Measurements from ENCODE around the gene CA5A. TPM values are rescaled to one million over a fixed set of nuclear protein-coding genes. Genes with fewer than 3 reads are reported as not detected.
A peak's percentile ranks its signal among the peaks of the same experiment; 100 is the strongest.

Gene CA5A
- total RNA-seq, 4 donors from 2014 or later, result not detected

GRCh38 chr16:87921236-87921773 is 15.0 kb downstream of the CA5A start:
- TF ChIP-seq POLR2A (IDR thresholded peaks at IDR 0.05) (no peak), CTCF (IDR thresholded peaks at IDR 0.05) (no peak)
- no peaks in the 10 kb centered on the region for H3K4me1 ChIP-seq
- H3K27ac ChIP-seq, result no peak overlapping the region
- H3K36me3 ChIP-seq, result no peaks in the 10 kb centered on the region
- no peak for DNase-seq
- H3K9me3 ChIP-seq, result no peaks in the 10 kb centered on the region
- no peaks in the 10 kb centered on the region for H3K27me3 ChIP-seq
- H3K4me3 ChIP-seq, result no peak overlapping the region
- intact Hi-C loops (cut with DNase I; ENCODE audit: low total_unique reads), result no loop called here

GRCh38 chr16:87919681-87919994 is 16.7 kb downstream of the CA5A start:
- H3K4me1 ChIP-seq, result no peaks in the 10 kb centered on the region
- no peak overlapping the region for H3K4me3 ChIP-seq
- TF ChIP-seq CTCF (IDR thresholded peaks at IDR 0.05), result no peak
- TF ChIP-seq POLR2A (IDR thresholded peaks at IDR 0.05), result no peak
- no peaks in the 10 kb centered on the region for H3K27me3 ChIP-seq
- intact Hi-C loops (cut with DNase I; ENCODE audit: low total_unique reads), result no loop called here
- no peaks in the 10 kb centered on the region for H3K9me3 ChIP-seq
- H3K27ac ChIP-seq, result no peak overlapping the region
- H3K36me3 ChIP-seq, result no peaks in the 10 kb centered on the region
- no peak for DNase-seq

- Histone ChIP-seq H3K9me3 (no peaks in the 10 kb centered on the region), H3K27ac (no peak overlapping the region), H3K4me1 (no peaks in the 10 kb centered on the region), H3K4me3 (no peak overlapping the region), H3K36me3 (no peaks in the 10 kb centered on the region), H3K27me3 (no peaks in the 10 kb centered on the region)
- no peak for TF ChIP-seq POLR2A (IDR thresholded peaks at IDR 0.05)
- TF ChIP-seq CTCF (IDR thresholded peaks at IDR 0.05), result no peak
- intact Hi-C loops (cut with DNase I; ENCODE audit: low total_unique reads), result no loop called here
- peak; percentile 15 to 34 for DNase-seq
These were observed 17.3 kb downstream of the CA5A start for GRCh38 chr16:87918866-87919680.

- peak; percentile 23 to 35 for DNase-seq
- Histone ChIP-seq H3K36me3 (no peaks in the 10 kb centered on the region), H3K9me3 (no peaks in the 10 kb centered on the region), H3K4me3 (no peak overlapping the region), H3K27me3 (no peaks in the 10 kb centered on the region), H3K4me1 (no peaks in the 10 kb centered on the region), H3K27ac (no peak overlapping the region)
- no peak for TF ChIP-seq CTCF (IDR thresholded peaks at IDR 0.05)
- TF ChIP-seq POLR2A (IDR thresholded peaks at IDR 0.05), result no peak
- intact Hi-C loops (cut with DNase I; ENCODE audit: low total_unique reads), result no loop called here
These were observed 18.0 kb downstream of the CA5A start for GRCh38 chr16:87918338-87918737.

GRCh38 chr16:87917503-87917902 is 18.8 kb downstream of the CA5A start:
- Histone ChIP-seq H3K36me3 (no peaks in the 10 kb centered on the region), H3K27me3 (no peaks in the 10 kb centered on the region), H3K27ac (no peak overlapping the region), H3K4me1 (no peaks in the 10 kb centered on the region), H3K9me3 (no peaks in the 10 kb centered on the region), H3K4me3 (no peak overlapping the region)
- intact Hi-C loops (cut with DNase I; ENCODE audit: low total_unique reads), result no loop called here
- no peak for DNase-seq
- TF ChIP-seq POLR2A (IDR thresholded peaks at IDR 0.05), result no peak
- no peak for TF ChIP-seq CTCF (IDR thresholded peaks at IDR 0.05)

All from uterus (tissue), 4 donors.